ENCODE data around the gene RECK. TPM values are rescaled to one million over a fixed set of nuclear protein-coding genes. Genes with fewer than 3 reads are reported as not detected.
"Not testable (repeated sequence)": the region's sequence is repeated elsewhere in the genome, so short reads cannot be mapped to it uniquely, and the experiment has no call there.

The RECK gene
- total RNA-seq, result 1 to 10 TPM; 2.1 to 9.7 (median 3.7) TPM

GRCh38 chr9:36036780-36037548, at the start of gene RECK:
Gene RECK, plus strand, starts transcription at chr9:36036913. Its CDS starts 86 bp downstream, at chr9:36036999.
- intact Hi-C loops (cut with DNase I; ENCODE audit: low total_unique reads), result no loop called here
- WGBS, 2 donors, result 0 to 1% methylated on average over 17 to 31 of the region's 77 CpGs
- peak; percentile 84 to 98 for DNase-seq (ENCODE audit: low spot score in 2 of 2)
- TF ChIP-seq CTCF (IDR thresholded peaks at IDR 0.05) (no peak), POLR2A (IDR thresholded peaks at IDR 0.05) (peak in 1 of 2 donors; percentile 81)
- peak within 1 kb of the TSS; percentile 83 for H3K4me3 ChIP-seq (ENCODE audit: low read depth, poor library complexity, severe bottlenecking)

- 78 to 83% methylated on average over 3 of the region's 3 CpGs for WGBS, 2 donors
These were observed 46.6 kb upstream of the RECK start for GRCh38 chr9:35990155-35990554.

GRCh38 chr9:35993136-35993535, 43.6 kb upstream of the RECK start:
- intact Hi-C loops (cut with DNase I; ENCODE audit: low total_unique reads); H3K4me3 ChIP-seq (ENCODE audit: low read depth, poor library complexity, severe bottlenecking); DNase-seq (ENCODE audit: low spot score in 2 of 2): not testable (repeated sequence)
- WGBS, 2 donors, result 84 to 88% methylated on average over 3 of the region's 3 CpGs

More at GRCh38 chr9:35990155-35990554, 46.6 kb upstream of the RECK start:
- DNase-seq (ENCODE audit: low spot score in 2 of 2), result no peak
- intact Hi-C loops (cut with DNase I; ENCODE audit: low total_unique reads), result no loop called here
- TF ChIP-seq CTCF (IDR thresholded peaks at IDR 0.05), result no peak
- TF ChIP-seq POLR2A (IDR thresholded peaks at IDR 0.05), result no peak
- no peak overlapping the region for H3K4me3 ChIP-seq (ENCODE audit: low read depth, poor library complexity, severe bottlenecking)

- intact Hi-C loops (cut with DNase I; ENCODE audit: low total_unique reads), result no loop called here
- TF ChIP-seq CTCF (IDR thresholded peaks at IDR 0.05), result no peak
- TF ChIP-seq POLR2A (IDR thresholded peaks at IDR 0.05), result no peak
- DNase-seq (ENCODE audit: low spot score in 2 of 2), result no peak
- 56 to 92% methylated on average over 5 of the region's 5 CpGs for WGBS, 2 donors
- H3K4me3 ChIP-seq (ENCODE audit: low read depth, poor library complexity, severe bottlenecking), result no peak overlapping the region
These were observed 42.6 kb upstream of the RECK start for GRCh38 chr9:35993976-35994720.

- no peak overlapping the region for H3K4me3 ChIP-seq (ENCODE audit: low read depth, poor library complexity, severe bottlenecking)
- DNase-seq (ENCODE audit: low spot score in 2 of 2), result no peak
- 81 to 86% methylated on average over 2 of the region's 2 CpGs for WGBS, 2 donors
- TF ChIP-seq POLR2A (IDR thresholded peaks at IDR 0.05) (no peak), CTCF (IDR thresholded peaks at IDR 0.05) (no peak)
- intact Hi-C loops (cut with DNase I; ENCODE audit: low total_unique reads), result no loop called here
These were observed 41.8 kb upstream of the RECK start for GRCh38 chr9:35994959-35995358.

GRCh38 chr9:35996358-35996970, 40.2 kb upstream of the RECK start:
- intact Hi-C loops (cut with DNase I; ENCODE audit: low total_unique reads), result no loop called here
- WGBS, 2 donors, result 43 to 63% methylated on average over 1 of the region's 1 CpG
- DNase-seq (ENCODE audit: low spot score in 2 of 2), result no peak

GRCh38 chr9:35997016-35997415, 39.7 kb upstream of the RECK start:
- DNase-seq (ENCODE audit: low spot score in 2 of 2); H3K4me3 ChIP-seq (ENCODE audit: low read depth, poor library complexity, severe bottlenecking); intact Hi-C loops (cut with DNase I; ENCODE audit: low total_unique reads): not testable (repeated sequence)
- WGBS, 2 donors, result 62 to 63% methylated on average over 4 of the region's 4 CpGs

More at GRCh38 chr9:35996358-35996970, 40.2 kb upstream of the RECK start:
- no peak overlapping the region for H3K4me3 ChIP-seq (ENCODE audit: low read depth, poor library complexity, severe bottlenecking)
- TF ChIP-seq CTCF (IDR thresholded peaks at IDR 0.05), result no peak
- TF ChIP-seq POLR2A (IDR thresholded peaks at IDR 0.05), result no peak

Data from lower leg skin (tissue), 4 donors.